Cerebellar cortex (tissue), 1 donor: ENCODE data around the gene TRAK2.
"Not testable (repeated sequence)": the region's sequence is repeated elsewhere in the genome, so short reads cannot be mapped to it uniquely, and the experiment has no call there.

Experiments used
- DNase-seq: peaks from one replicate; pipeline ENCODE4 v3.0.0-alpha.2; 2015; ENCODE audit warnings: low spot score

The TRAK2 gene

GRCh38 chr2:201414099-201415023, 36.9 kb downstream of the TRAK2 start:
- DNase-seq, result no peak

- DNase-seq, result no peak
Measured at GRCh38 chr2:201413552-201413951, 37.7 kb downstream of the TRAK2 start.

GRCh38 chr2:201413143-201413542, 38.1 kb downstream of the TRAK2 start:
- DNase-seq, result no peak

- DNase-seq, result no peak
Measured at GRCh38 chr2:201411421-201411820, 39.8 kb downstream of the TRAK2 start.

- no peak for DNase-seq
Measured at GRCh38 chr2:201408931-201409330, 42.3 kb downstream of the TRAK2 start.

- DNase-seq, result no peak
Measured at GRCh38 chr2:201407265-201407664, 44.0 kb downstream of the TRAK2 start.

GRCh38 chr2:201406077-201406662, 45.1 kb downstream of the TRAK2 start:
- DNase-seq, result peak; percentile 57

GRCh38 chr2:201404699-201405280, 46.5 kb downstream of the TRAK2 start:
- no peak for DNase-seq

- peak; percentile 21 for DNase-seq
Measured at GRCh38 chr2:201403880-201404279, 47.4 kb downstream of the TRAK2 start.

- DNase-seq, result no peak
Measured at GRCh38 chr2:201402651-201403562, 48.4 kb downstream of the TRAK2 start.

GRCh38 chr2:201401815-201402214, 49.4 kb downstream of the TRAK2 start:
- no peak for DNase-seq

GRCh38 chr2:201396595-201396994, 54.7 kb downstream of the TRAK2 start:
- DNase-seq, result no peak

- no peak for DNase-seq
Measured at GRCh38 chr2:201383136-201383535, 68.1 kb downstream of the TRAK2 start.

- DNase-seq, result no peak
Measured at GRCh38 chr2:201378496-201379397, 72.5 kb downstream of the TRAK2 start.

- DNase-seq, result no peak
Measured at GRCh38 chr2:201377218-201377617, 74.0 kb downstream of the TRAK2 start.

- DNase-seq, result no peak
Measured at GRCh38 chr2:201369775-201370174, 81.5 kb downstream of the TRAK2 start.

- DNase-seq, result not testable (repeated sequence)
Measured at GRCh38 chr2:201369318-201369717, 81.9 kb downstream of the TRAK2 start.

GRCh38 chr2:201366146-201366545, 85.1 kb downstream of the TRAK2 start:
- no peak for DNase-seq

GRCh38 chr2:201363857-201364560, 87.2 kb downstream of the TRAK2 start:
- peak; percentile 32 for DNase-seq

GRCh38 chr2:201362396-201362795, 88.9 kb downstream of the TRAK2 start:
- no peak for DNase-seq
